A673 (cell line): Measurements from ENCODE around the gene TBC1D5. TPM values are rescaled to one million over a fixed set of nuclear protein-coding genes. Genes with fewer than 3 reads are reported as not detected.

ENCODE experiments used
- BruUV-seq: library from RNA; stranded (reverse); fragments of 400-500 nt; replicated peaks from 2 replicates; lab custom pipeline; 2021; lab: Mats Ljungman, UMichigan
- CTCF ChIA-PET: fragments of 300-600 bp; sonication (Branson Sonifier 250); formaldehyde crosslinking; loops from one replicate; lab custom pipeline; 2022; ENCODE audit warnings: antibody characterized with exemption; lab: Charles Lee
- POLR2A ChIA-PET: fragments of 300-600 bp; sonication (Branson Sonifier 250); formaldehyde crosslinking; loops from one replicate; lab custom pipeline; 2022; ENCODE audit warnings: antibody characterized with exemption; ENCODE audit not compliant: low non-redundant PET; lab: Charles Lee
- DNase-seq: peaks from one replicate; pipeline ENCODE4 v3.0.0-alpha.2; 2015; ENCODE audit warnings: low spot score
- H3K27ac ChIP-seq: fragments of 200-600 bp; sonication (generic); 2 replicates; pipeline ENCODE4 v1.5.1; 2016; ENCODE audit warnings: mixed run types, low read depth, mild to moderate bottlenecking, mixed read lengths, antibody characterized with exemption, low read length; ENCODE audit not compliant: poor library complexity, severe bottlenecking
- H3K27me3 ChIP-seq: fragments of 200-600 bp; sonication (generic); replicated peaks from 2 replicates; pipeline ENCODE4 v1.6.1; 2017; ENCODE audit warnings: mixed run types, low read depth, mild to moderate bottlenecking, mixed read lengths, antibody characterized with exemption, low read length; ENCODE audit not compliant: insufficient read depth, poor library complexity
- H3K36me3 ChIP-seq: fragments of 200-600 bp; sonication (generic); 2 replicates; pipeline ENCODE4 v1.6.1; 2016; ENCODE audit warnings: mixed run types, mild to moderate bottlenecking, mixed read lengths, antibody characterized with exemption, low read length; ENCODE audit not compliant: insufficient read depth, poor library complexity, severe bottlenecking
- H3K4me1 ChIP-seq: fragments of 200-600 bp; sonication (generic); 2 replicates; pipeline ENCODE4 v1.6.1; 2017; ENCODE audit warnings: mixed run types, mild to moderate bottlenecking, mixed read lengths, antibody characterized with exemption, low read length; ENCODE audit not compliant: insufficient read depth, poor library complexity, severe bottlenecking
- H3K4me3 ChIP-seq: fragments of 200-600 bp; sonication (generic); 2 replicates; pipeline ENCODE4 v1.5.1; 2016; ENCODE audit warnings: low read depth, mixed run types, mild to moderate bottlenecking, mixed read lengths, low read length; ENCODE audit not compliant: poor library complexity, severe bottlenecking
- H3K9me3 ChIP-seq: fragments of 200-600 bp; sonication (generic); 2 replicates; pipeline ENCODE4 v1.6.1; 2016; ENCODE audit warnings: mixed run types, low read depth, mild to moderate bottlenecking, mixed read lengths, antibody characterized with exemption, low read length; ENCODE audit not compliant: poor library complexity, severe bottlenecking
- EZH2 ChIP-seq: fragments of 200-600 bp; sonication (generic); IDR thresholded peaks from 2 replicates; pipeline ENCODE4 v1.6.1; 2017; ENCODE audit warnings: borderline replicate concordance, low read depth, mild to moderate bottlenecking, mixed read lengths, antibody characterized with exemption, low read length; ENCODE audit not compliant: poor library complexity, severe bottlenecking
- intact Hi-C: fragments of 100-400 bp; cut with micrococcal nuclease; formaldehyde crosslinking; loops from one replicate; pipeline ENCODE4 v1.10.0; 2022; ENCODE audit not compliant: unreplicated experiment
- total RNA-seq: library from RNA; stranded (reverse); gene quantifications from 2 replicates; pipeline ENCODE4 v1.2.3, GENCODE V29; 2021
- TF ChIP-seq, protein P1 (sequence below): fragments of 300-800, 200-600 bp; sonication (generic); conservative IDR thresholded peaks from 2 replicates; pipeline ENCODE4 v1.5.1; 2017; ENCODE audit warnings: low read depth, mild to moderate bottlenecking, antibody characterized with exemption, low read length, moderate library complexity, mixed read lengths

Gene TBC1D5
- total RNA-seq, 1 experiment from 2014 or later, result 40.7 TPM

DNA sequence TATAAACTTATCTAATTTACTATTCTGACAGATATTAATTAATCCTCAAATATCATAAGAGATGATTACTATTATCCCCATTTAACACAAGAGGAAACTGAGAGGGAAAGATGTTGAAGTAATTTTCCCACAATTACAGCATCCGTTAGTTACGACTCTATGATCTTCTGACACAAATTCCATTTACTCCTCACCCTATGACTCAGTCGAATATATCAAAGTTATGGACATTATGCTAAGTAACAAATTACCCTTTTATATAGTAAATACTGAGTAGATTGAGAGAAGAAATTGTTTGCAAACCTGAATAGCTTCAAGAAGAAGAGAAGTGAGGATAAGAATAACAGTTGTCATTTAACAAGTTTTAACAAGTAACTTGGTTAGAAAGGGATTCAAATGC, 340.0 kb downstream of the TBC1D5 start:
- Histone ChIP-seq H3K4me3 (no peak overlapping the region), H3K36me3 (no peaks in the 10 kb centered on the region), H3K27ac (no peak overlapping the region), H3K4me1 (no peaks in the 10 kb centered on the region), H3K27me3 (no peaks in the 10 kb centered on the region), H3K9me3 (no peaks in the 10 kb centered on the region)
- no TSS peak for BruUV-seq
- no peak for DNase-seq
- ChIA-PET POLR2A (no interaction called here), CTCF (no interaction called here)
- TF ChIP-seq EZH2, result no peak
- TF ChIP-seq, protein P1, sequence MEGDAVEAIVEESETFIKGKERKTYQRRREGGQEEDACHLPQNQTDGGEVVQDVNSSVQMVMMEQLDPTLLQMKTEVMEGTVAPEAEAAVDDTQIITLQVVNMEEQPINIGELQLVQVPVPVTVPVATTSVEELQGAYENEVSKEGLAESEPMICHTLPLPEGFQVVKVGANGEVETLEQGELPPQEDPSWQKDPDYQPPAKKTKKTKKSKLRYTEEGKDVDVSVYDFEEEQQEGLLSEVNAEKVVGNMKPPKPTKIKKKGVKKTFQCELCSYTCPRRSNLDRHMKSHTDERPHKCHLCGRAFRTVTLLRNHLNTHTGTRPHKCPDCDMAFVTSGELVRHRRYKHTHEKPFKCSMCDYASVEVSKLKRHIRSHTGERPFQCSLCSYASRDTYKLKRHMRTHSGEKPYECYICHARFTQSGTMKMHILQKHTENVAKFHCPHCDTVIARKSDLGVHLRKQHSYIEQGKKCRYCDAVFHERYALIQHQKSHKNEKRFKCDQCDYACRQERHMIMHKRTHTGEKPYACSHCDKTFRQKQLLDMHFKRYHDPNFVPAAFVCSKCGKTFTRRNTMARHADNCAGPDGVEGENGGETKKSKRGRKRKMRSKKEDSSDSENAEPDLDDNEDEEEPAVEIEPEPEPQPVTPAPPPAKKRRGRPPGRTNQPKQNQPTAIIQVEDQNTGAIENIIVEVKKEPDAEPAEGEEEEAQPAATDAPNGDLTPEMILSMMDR, result no peak
- intact Hi-C loops, result no loop called here

DNA sequence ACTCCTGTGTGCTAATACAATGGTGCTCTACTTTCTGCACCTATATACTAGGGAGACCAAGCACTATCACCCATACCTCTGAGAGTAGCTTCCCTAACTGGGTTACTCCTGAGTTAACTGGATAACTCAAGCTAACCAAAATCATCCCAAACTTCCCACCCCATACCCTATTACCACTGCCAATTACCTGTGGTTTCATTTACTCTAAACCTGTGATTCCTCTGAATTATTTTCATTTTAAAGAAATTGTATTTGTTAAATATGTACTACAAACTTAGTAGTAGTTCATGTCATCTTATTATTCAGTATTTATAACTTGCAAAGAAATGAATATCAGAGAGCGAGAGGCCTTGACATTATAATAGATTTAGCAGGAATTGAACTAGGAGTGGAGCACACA, 340.5 kb downstream of the TBC1D5 start:
- Histone ChIP-seq H3K9me3 (no peaks in the 10 kb centered on the region), H3K4me3 (no peak overlapping the region), H3K4me1 (no peaks in the 10 kb centered on the region), H3K27me3 (no peaks in the 10 kb centered on the region), H3K36me3 (no peaks in the 10 kb centered on the region), H3K27ac (no peak overlapping the region)
- no TSS peak for BruUV-seq
- ChIA-PET POLR2A (no interaction called here), CTCF (no interaction called here)
- no peak for DNase-seq
- intact Hi-C loops, result no loop called here
- no peak for TF ChIP-seq EZH2
- TF ChIP-seq, protein P1, result no peak

DNA sequence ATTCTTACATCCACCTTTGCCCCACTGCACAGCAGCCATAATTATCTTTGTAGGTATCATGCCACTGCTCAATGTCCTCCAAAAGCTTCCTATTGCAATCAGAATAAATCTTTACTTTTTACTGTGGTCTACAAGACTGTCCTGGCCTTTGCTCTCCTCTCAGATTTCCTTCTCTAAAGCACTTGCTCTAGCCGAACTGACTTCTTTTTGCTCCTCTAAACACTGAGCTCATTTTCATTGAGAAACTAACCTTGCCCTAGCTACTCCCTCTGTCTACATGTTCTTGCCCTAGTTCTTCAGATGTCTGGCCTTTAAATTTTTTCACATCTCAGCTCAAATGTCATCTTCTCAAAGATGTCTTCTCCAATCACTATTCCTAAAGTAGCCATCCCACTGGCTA, 342.8 kb downstream of the TBC1D5 start:
- ChIA-PET CTCF (no interaction called here), POLR2A (no interaction called here)
- DNase-seq, result no peak
- intact Hi-C loops, result no loop called here
- no peaks in the 10 kb centered on the region for H3K9me3 ChIP-seq
- H3K4me1 ChIP-seq, result no peaks in the 10 kb centered on the region
- no peaks in the 10 kb centered on the region for H3K27me3 ChIP-seq
- H3K27ac ChIP-seq, result no peak overlapping the region
- TF ChIP-seq, protein P1, result no peak
- TF ChIP-seq EZH2, result no peak
- no TSS peak for BruUV-seq
- H3K36me3 ChIP-seq, result no peaks in the 10 kb centered on the region
- H3K4me3 ChIP-seq, result no peak overlapping the region
